ENCODE results near the gene BCAS1.
"Not testable (repeated sequence)": the region's sequence is repeated elsewhere in the genome, so short reads cannot be mapped to it uniquely, and the experiment has no call there.

Gene BCAS1

DNA sequence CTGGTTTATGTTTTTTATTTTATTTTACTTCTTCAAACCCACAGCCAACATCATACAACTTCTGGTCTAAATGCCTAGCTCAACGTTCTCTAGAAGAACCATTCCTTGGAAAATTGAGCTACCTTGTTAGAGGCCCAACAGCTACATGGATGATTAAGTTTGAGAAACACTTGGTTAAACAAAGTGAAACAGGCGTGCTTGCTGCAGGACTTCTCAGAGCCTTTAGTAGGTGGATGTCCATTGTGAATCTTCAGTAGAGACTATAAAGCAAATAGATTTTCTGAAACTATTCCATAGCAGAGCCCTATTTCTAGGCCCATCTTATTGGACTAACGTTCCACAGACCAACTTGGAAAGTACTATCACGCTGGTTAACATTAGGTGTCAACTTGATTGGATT, 51.3 kb downstream of the BCAS1 start:
- TF ChIP-seq, protein P1, sequence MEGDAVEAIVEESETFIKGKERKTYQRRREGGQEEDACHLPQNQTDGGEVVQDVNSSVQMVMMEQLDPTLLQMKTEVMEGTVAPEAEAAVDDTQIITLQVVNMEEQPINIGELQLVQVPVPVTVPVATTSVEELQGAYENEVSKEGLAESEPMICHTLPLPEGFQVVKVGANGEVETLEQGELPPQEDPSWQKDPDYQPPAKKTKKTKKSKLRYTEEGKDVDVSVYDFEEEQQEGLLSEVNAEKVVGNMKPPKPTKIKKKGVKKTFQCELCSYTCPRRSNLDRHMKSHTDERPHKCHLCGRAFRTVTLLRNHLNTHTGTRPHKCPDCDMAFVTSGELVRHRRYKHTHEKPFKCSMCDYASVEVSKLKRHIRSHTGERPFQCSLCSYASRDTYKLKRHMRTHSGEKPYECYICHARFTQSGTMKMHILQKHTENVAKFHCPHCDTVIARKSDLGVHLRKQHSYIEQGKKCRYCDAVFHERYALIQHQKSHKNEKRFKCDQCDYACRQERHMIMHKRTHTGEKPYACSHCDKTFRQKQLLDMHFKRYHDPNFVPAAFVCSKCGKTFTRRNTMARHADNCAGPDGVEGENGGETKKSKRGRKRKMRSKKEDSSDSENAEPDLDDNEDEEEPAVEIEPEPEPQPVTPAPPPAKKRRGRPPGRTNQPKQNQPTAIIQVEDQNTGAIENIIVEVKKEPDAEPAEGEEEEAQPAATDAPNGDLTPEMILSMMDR (conservative IDR thresholded peaks at IDR 0.05), result no peak
- H3K27ac ChIP-seq, result no peak overlapping the region

DNA sequence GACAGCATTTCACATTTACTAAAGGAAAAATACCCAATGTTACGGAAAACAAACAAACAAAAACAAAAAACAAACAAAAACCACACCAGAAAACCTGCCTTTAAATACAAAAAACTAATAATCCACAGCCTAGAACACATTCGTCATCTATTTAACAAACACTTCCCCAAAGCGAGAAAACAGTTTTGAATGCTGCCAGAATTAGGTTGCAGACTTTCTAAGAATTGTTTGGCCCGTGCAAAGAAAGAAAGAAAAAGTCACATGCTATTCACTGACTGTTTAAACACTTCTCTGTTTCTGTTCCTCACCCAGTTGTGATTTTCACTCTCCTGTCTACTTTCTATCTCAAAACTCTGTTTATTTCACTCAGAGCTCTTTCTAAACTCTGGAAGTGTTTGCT, 52.5 kb downstream of the BCAS1 start:
- H3K27ac ChIP-seq, result no peak overlapping the region
- TF ChIP-seq, protein P1 (conservative IDR thresholded peaks at IDR 0.05), result no peak

DNA sequence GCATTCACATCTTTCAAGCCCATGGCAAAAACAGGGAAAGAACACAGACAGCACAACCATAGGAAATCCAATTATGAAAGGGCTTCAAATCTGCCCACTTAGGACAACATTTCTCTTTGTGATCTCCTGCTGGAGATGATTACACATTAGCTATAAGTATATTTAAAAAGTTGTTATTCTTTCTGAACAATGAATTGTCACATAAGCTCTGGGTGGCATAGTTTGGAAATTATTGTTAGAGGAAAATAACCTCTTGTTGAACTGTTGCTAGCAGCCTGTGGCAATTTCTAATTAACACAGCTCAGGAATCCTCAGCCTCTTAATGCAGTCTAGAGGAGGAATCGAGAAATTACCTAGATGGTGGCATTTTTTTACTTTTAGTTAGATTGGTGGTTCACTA, 54.9 kb downstream of the BCAS1 start:
- TF ChIP-seq, protein P1 (conservative IDR thresholded peaks at IDR 0.05), result no peak
- no peak overlapping the region for H3K27ac ChIP-seq

DNA sequence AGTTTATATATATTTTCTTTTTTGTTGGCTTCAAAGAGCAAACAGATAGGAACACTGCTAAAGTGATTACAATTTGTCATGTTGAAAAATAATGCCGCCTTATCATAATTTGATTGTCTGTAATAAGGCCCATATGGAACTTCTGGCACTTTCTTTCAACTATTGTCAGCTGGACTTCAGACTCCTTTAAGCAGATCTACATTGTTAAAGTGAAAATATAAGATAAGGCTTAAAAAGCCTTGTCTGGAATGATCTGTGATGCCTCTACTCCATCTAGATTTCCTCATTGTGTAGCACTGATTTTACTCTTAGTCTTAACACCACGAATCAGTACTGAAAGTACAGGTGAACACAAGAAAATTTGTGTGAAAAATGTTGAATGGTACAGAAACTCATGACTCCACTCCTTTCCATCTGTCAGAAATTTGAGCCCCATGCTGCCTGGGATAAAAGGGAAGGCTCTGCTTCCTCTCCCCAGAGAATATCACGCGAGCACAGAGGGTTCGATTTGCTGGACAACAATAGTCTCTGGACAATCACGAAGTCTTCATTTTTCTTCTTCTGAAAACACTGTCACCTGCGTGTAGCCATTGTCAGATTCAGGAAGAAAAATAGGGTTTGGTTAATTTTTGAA, 56.0 kb downstream of the BCAS1 start:
- peak overlapping the region; percentile 48 for H3K27ac ChIP-seq
- TF ChIP-seq, protein P1 (conservative IDR thresholded peaks at IDR 0.05), result no peak

DNA sequence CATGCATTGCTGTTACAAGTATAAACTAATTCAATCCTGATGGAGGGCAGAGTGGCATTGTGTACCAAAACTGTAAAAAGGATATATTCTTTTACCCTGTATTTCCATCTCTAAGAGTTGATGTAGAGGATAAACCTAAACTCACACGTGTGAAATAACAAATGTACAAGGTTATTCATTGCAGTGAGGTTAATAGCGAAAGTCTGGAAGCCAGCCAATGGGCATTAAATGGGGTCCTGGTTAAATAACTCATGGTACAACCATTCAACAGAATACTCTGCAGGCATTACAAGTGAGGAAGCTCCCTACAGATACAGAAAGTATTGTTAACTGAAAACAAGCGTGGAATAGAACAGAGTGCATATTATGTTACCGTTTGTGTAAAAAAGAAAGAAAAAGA, 56.9 kb downstream of the BCAS1 start:
- TF ChIP-seq, protein P1 (conservative IDR thresholded peaks at IDR 0.05), result no peak
- H3K27ac ChIP-seq, result peak overlapping the region; percentile 48

DNA sequence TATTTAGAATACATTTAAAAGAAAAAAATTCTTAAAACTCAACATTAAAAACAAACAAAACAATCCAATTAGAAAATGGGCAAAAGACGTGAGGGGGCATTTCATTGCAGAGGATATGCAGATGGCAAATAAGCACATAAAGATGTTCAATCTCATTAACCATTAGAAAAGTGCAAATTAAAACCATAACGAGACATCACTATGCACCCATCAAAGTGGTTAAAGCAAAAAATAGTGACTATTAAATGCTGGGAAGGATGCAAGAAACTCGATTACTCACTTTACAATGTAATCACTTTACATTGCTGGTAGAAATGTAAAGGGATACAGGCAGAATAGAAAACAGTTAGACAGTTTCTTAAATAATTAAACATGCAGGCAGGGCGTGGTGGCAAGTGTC, 59.0 kb downstream of the BCAS1 start:
- TF ChIP-seq, protein P1 (conservative IDR thresholded peaks at IDR 0.05), result no peak
- no peak overlapping the region for H3K27ac ChIP-seq

DNA sequence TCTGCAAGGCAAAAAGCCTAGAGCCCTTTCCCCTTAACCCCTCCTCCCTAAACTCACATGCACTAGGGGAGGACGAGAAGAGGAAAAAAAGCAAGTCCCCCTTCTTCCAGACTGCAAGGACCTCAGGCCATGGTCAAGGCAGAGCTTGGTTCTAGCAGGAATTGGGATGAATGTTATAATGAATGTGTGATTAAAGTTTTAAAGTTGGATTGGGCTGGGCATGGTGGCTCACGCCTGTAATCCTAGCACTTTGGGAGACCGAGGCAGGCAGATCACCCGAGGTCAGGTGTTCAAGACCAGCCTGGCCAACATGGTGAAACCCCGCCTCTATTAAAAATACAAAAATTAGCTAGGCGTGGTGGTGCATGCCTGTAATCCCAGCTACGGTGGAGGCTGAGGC, 64.2 kb downstream of the BCAS1 start:
- H3K27ac ChIP-seq, result not testable (repeated sequence)

DNA sequence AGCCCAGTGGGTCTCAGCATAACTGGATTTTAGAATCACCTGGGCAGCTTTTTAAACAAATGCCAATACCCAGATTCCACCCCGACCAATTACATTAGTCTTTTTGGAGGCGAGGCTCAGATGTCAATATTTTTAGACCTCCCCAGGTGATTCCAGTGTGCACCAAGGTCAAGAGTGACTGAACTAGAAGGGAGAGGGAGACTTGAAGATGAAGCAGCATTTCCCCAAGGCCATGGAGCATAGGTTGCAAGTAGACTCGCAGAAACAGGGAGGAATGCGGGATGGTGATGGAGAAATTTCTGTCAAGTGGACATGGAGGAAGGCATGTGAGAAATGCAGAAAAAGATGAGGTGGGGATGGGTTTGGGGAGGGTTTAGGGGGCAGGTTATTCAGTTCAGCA, 64.9 kb downstream of the BCAS1 start:
- TF ChIP-seq, protein P1 (conservative IDR thresholded peaks at IDR 0.05), result no peak
- H3K27ac ChIP-seq, result no peak overlapping the region

All from VCaP (cell line).